Measurements from ENCODE around the gene CST7. TPM values are rescaled to one million over a fixed set of nuclear protein-coding genes. Genes with fewer than 3 reads are reported as not detected.

The CST7 gene
- total and polyA plus RNA-seq, 2 experiments from 2014 or later: not detected

DNA sequence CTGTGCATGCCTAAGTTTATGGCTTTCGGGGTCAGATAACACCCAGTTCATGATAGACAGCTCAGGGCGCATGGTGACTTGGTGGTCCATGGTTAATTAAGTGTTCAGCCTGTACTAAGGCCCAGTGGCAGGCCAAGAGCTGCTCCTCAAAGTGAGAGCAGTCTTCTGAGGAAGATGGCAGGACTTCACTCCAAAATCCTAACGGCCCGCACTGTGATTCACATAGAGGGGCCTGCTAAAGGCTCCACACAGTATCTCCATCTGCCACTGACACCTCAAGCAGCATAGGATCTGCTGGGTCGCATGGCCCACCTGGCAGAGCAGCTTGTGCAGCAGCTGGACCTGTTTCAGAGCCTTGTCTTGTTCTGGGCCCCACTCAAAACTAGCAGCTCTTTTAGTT, 10.6 kb upstream of the CST7 start (continued):
- TF ChIP-seq, protein P1, sequence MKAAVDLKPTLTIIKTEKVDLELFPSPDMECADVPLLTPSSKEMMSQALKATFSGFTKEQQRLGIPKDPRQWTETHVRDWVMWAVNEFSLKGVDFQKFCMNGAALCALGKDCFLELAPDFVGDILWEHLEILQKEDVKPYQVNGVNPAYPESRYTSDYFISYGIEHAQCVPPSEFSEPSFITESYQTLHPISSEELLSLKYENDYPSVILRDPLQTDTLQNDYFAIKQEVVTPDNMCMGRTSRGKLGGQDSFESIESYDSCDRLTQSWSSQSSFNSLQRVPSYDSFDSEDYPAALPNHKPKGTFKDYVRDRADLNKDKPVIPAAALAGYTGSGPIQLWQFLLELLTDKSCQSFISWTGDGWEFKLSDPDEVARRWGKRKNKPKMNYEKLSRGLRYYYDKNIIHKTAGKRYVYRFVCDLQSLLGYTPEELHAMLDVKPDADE (IDR thresholded peaks at IDR 0.05): no peak
- no peak for TF ChIP-seq EZH2phosphoT487 (IDR thresholded peaks at IDR 0.05; ENCODE audit: unreplicated experiment)
- TF ChIP-seq NANOG (IDR thresholded peaks at IDR 0.05; ENCODE audit: borderline replicate concordance): no peak
- TF ChIP-seq, protein P2, sequence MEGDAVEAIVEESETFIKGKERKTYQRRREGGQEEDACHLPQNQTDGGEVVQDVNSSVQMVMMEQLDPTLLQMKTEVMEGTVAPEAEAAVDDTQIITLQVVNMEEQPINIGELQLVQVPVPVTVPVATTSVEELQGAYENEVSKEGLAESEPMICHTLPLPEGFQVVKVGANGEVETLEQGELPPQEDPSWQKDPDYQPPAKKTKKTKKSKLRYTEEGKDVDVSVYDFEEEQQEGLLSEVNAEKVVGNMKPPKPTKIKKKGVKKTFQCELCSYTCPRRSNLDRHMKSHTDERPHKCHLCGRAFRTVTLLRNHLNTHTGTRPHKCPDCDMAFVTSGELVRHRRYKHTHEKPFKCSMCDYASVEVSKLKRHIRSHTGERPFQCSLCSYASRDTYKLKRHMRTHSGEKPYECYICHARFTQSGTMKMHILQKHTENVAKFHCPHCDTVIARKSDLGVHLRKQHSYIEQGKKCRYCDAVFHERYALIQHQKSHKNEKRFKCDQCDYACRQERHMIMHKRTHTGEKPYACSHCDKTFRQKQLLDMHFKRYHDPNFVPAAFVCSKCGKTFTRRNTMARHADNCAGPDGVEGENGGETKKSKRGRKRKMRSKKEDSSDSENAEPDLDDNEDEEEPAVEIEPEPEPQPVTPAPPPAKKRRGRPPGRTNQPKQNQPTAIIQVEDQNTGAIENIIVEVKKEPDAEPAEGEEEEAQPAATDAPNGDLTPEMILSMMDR (conservative IDR thresholded peaks at IDR 0.05; ENCODE audit: low read depth in 2 of 2): no peak
- TF ChIP-seq, protein P3, sequence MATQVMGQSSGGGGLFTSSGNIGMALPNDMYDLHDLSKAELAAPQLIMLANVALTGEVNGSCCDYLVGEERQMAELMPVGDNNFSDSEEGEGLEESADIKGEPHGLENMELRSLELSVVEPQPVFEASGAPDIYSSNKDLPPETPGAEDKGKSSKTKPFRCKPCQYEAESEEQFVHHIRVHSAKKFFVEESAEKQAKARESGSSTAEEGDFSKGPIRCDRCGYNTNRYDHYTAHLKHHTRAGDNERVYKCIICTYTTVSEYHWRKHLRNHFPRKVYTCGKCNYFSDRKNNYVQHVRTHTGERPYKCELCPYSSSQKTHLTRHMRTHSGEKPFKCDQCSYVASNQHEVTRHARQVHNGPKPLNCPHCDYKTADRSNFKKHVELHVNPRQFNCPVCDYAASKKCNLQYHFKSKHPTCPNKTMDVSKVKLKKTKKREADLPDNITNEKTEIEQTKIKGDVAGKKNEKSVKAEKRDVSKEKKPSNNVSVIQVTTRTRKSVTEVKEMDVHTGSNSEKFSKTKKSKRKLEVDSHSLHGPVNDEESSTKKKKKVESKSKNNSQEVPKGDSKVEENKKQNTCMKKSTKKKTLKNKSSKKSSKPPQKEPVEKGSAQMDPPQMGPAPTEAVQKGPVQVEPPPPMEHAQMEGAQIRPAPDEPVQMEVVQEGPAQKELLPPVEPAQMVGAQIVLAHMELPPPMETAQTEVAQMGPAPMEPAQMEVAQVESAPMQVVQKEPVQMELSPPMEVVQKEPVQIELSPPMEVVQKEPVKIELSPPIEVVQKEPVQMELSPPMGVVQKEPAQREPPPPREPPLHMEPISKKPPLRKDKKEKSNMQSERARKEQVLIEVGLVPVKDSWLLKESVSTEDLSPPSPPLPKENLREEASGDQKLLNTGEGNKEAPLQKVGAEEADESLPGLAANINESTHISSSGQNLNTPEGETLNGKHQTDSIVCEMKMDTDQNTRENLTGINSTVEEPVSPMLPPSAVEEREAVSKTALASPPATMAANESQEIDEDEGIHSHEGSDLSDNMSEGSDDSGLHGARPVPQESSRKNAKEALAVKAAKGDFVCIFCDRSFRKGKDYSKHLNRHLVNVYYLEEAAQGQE (IDR thresholded peaks at IDR 0.05; ENCODE audit: unreplicated experiment): no peak
- TF ChIP-seq POLR2AphosphoS5 (IDR thresholded peaks at IDR 0.05; ENCODE audit: low read depth): no peak

DNA sequence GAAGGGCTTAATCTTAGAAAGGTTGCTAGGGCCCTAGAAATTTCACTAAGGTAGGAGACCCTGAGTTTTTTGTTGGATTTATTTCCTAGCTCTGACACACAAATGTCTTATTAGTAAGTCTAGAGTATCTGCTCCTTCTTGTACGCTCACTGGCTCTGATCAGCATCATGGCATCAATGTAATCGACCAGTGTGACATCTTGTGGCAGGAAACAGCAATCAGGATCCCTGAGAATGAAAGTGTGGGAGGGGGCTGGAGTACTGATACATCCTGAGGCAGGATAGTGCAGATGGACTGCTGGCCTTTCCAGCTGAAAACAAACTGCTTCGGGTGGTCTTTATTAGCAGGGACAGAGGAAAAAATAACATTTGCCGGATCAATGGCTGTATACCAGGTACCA, 10.0 kb upstream of the CST7 start:
- ATAC-seq: no peak
- H3K4me2 ChIP-seq: no peak overlapping the region
- H3F3A ChIP-seq (replicated peaks; ENCODE audit: low read depth): no peaks in the 10 kb centered on the region
- Mint-ChIP-seq H3K36me3 (ENCODE audit: low read depth) (0 out of 3 replicates have a peak, but pooled peaks cover 5% of the 10 kb centered on the region), H3K27me3 (ENCODE audit: insufficient read depth, low read depth, poor library complexity) (peaks cover 2% of the 10 kb centered on the region), H3K9me3 (peaks cover 50% of the 10 kb centered on the region), H3K27ac (no peak overlapping the region), H3K4me3 (no peak overlapping the region), H3K4me1 (no peaks in the 10 kb centered on the region)
- H4K20me1 ChIP-seq (replicated peaks; ENCODE audit: insufficient read depth): no peaks in the 10 kb centered on the region
- no peaks in the 10 kb centered on the region for H3K4me1 ChIP-seq (ENCODE audit: insufficient read depth)
- H3K27ac ChIP-seq (ENCODE audit: low read depth): no peak overlapping the region
- H3K9me2 ChIP-seq (ENCODE audit: insufficient read depth): 0 out of 2 replicates have a peak, but pooled peaks cover 5% of the 10 kb centered on the region
- TF ChIP-seq, protein P2 (conservative IDR thresholded peaks at IDR 0.05; ENCODE audit: low read depth in 2 of 2): peak in 1 of 2 experiments; percentile 21; a peak in 1 of 4 replicates
- no peak for TF ChIP-seq STAT1 (IDR thresholded peaks at IDR 0.05; ENCODE audit: unreplicated experiment)
- no peak for TF ChIP-seq EZH2phosphoT487 (IDR thresholded peaks at IDR 0.05; ENCODE audit: unreplicated experiment)
- TF ChIP-seq POLR2AphosphoS5 (IDR thresholded peaks at IDR 0.05; ENCODE audit: low read depth): no peak
- TF ChIP-seq CREB1 (CRISPR knock-in tag; IDR thresholded peaks at IDR 0.05; ENCODE audit: low read depth): no peak
- H3K27me3 ChIP-seq (ENCODE audit: insufficient read depth): no peaks in the 10 kb centered on the region
- H3K36me3 ChIP-seq (ENCODE audit: insufficient read depth): no peaks in the 10 kb centered on the region; the same call in 1 of the 2 replicates
- no peak overlapping the region for H3K4me3 ChIP-seq
- H2AFZ ChIP-seq: no peak overlapping the region
- H3K79me2 ChIP-seq (replicated peaks; ENCODE audit: insufficient read depth): no peaks in the 10 kb centered on the region
- DNase-seq (ENCODE audit: low spot score): no peak
